HUES64 (cell line): ENCODE measurements around the gene TGFB1. TPM values are rescaled to one million over a fixed set of nuclear protein-coding genes. Genes with fewer than 3 reads are reported as not detected.
A peak's percentile ranks its signal among the peaks of the same experiment; 100 is the strongest.

Experiments used
- H3K27ac ChIP-seq: 2 replicates; pipeline ENCODE4 v1.7.0; 2013; ENCODE audit warnings: low read depth, low read length, inconsistent platforms
- H3K27me3 ChIP-seq: 2 replicates; pipeline ENCODE4 v1.6.1; 2013; ENCODE audit warnings: mild to moderate bottlenecking, low read length; ENCODE audit not compliant: insufficient read depth
- H3K36me3 ChIP-seq: 2 replicates; pipeline ENCODE4 v1.6.1; 2013; ENCODE audit warnings: mild to moderate bottlenecking, low read length; ENCODE audit not compliant: insufficient read depth
- H3K4me1 ChIP-seq: 2 replicates; pipeline ENCODE4 v1.6.1; 2013; ENCODE audit warnings: mild to moderate bottlenecking, low read length, moderate library complexity; ENCODE audit not compliant: insufficient read depth
- H3K4me3 ChIP-seq: 2 replicates; pipeline ENCODE4 v1.5.1; 2013; ENCODE audit warnings: mild to moderate bottlenecking, low read length, moderate library complexity
- H3K9ac ChIP-seq: 2 replicates; pipeline ENCODE4 v1.6.1; 2013; ENCODE audit warnings: mild to moderate bottlenecking, low read depth, low read length
- H3K9me3 ChIP-seq: 2 replicates; pipeline ENCODE4 v1.6.1; 2013; ENCODE audit warnings: low read depth, low read length; ENCODE audit not compliant: insufficient read depth
- WGBS: fragments of 150-250, 120-280 bp; methylation state at CpG from one replicate; pipeline ENCODE4 v1.1.7; 2013; ENCODE audit warnings: missing lambda C conversion rate; 5-methylcytosine and 5-hydroxymethylcytosine counted together
- polyA plus RNA-seq, 2 experiments: library from polyadenylated mRNA; stranded (reverse); fragments of 50-300 nt; gene quantifications; one replicate each; pipeline ENCODE4 v1.2.3, GENCODE V29; 2013

TGFB1 gene
- 14.7 TPM for polyA plus RNA-seq (2013, experiment 1 of 2)
- 15.6 TPM for polyA plus RNA-seq (2013, experiment 2 of 2)

DNA sequence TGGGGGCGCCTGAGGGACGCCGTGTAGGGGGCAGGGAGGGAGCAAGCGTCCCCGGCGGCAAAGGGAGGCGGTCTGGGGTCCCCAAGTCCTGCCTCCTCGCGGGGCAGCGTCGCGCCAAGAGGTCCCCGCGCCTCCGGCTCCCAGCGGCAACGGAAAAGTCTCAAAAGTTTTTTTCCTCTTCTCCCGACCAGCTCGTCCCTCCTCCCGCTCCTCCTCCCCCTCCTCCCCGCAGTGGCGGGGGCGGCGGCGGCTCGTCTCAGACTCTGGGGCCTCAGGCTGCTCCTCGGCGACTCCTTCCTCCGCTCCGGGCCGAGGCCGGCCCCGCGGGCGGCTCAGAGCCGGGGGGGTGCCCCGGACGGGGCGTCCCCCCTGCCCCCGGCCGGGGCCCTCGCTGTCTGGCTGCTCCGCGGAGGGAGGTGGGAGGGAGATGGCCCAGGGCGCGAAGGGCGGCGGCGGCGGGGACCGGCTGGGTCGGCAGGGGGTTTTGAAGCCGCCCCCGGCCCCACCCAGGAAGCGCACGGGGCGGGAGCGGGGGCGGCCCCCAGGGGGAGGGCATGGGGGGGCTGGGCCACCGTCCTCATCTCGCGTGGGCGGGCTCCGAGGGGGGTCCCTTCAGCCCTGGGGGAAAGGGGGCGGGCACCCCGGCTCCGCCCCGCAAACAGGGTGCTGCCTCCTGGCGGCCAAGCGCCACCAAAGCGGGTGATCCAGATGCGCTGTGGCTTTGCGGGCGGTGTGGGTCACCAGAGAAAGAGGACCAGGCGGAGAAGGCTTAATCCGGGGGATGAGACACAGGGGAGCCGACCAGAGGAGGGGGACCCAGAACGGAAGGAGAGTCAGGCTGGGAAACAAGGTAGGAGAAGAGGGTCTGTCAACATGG lies at the start of gene TGFB1:
TGFB1 (minus strand) TSS at position 457 of the 877 bp plus-strand sequence. CDS start 878 bp downstream, outside the sequence.
- peak within 1 kb of the TSS; percentile 65 for H3K4me3 ChIP-seq
- peak within 1 kb of the TSS; percentile 58; the same call in 1 of the 2 replicates for H3K9ac ChIP-seq
- peaks cover 40% of the 10 kb centered on the region for H3K27me3 ChIP-seq
- 1% methylated on average over 78 of the region's 78 CpGs for WGBS
- no peaks in the 10 kb centered on the region for H3K9me3 ChIP-seq
- no peaks in the 10 kb centered on the region for H3K36me3 ChIP-seq
- no peak within 1 kb of the TSS for H3K27ac ChIP-seq
- H3K4me1 ChIP-seq = 0 out of 2 replicates have a peak, but pooled peaks cover 4% of the 10 kb centered on the region

DNA sequence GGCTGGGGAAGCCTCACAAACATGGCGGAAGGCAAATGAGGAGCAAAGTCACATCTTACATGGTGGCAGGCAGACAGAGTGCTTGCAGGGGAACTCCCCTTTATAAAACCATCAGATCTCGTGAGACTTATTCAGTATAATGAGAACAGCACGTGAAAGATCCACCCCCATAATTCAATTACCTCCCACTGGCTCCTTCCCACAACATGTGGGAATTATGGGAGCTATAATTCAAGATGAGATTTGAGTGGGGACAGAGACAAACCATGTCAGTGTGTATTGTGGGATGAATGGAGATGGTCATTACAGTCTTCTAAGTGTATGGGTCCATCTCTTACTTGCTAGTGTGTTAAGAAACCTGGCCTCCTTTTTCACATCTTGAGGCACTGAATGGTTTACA lies 48.3 kb upstream of the TGFB1 start:
- Histone ChIP-seq H3K9me3 (no peaks in the 10 kb centered on the region), H3K4me3 (no peak overlapping the region), H3K4me1 (peaks cover 9% of the 10 kb centered on the region), H3K27ac (no peak overlapping the region), H3K27me3 (no peaks in the 10 kb centered on the region), H3K36me3 (no peaks in the 10 kb centered on the region), H3K9ac (no peak overlapping the region)
- WGBS = 98% methylated on average over 2 of the region's 3 CpGs

DNA sequence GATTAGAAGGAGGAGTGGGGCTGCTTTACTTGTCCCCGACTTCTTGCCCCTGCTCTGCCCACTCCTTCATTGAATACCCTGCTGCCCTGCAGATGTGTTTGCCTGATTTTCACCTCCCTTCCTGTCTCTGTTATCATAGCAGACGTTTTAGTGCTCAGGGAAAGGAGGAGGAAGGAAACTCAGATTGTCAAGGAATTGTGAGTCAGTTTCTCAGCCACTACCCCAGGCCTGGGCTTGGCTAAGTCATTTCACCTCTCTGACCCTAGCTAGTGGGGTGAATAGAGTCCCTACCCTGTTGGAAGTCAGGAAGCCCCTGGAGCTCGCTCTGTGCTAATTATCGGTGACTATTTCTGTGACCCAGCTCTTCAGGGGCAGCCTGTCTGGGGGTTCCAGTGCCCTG lies 47.8 kb upstream of the TGFB1 start:
- Histone ChIP-seq H3K9ac (no peak overlapping the region), H3K27ac (no peak overlapping the region), H3K4me3 (no peak overlapping the region), H3K27me3 (no peaks in the 10 kb centered on the region), H3K36me3 (no peaks in the 10 kb centered on the region), H3K4me1 (peaks cover 9% of the 10 kb centered on the region), H3K9me3 (no peaks in the 10 kb centered on the region)
- WGBS = 93% methylated on average over 4 of the region's 4 CpGs

DNA sequence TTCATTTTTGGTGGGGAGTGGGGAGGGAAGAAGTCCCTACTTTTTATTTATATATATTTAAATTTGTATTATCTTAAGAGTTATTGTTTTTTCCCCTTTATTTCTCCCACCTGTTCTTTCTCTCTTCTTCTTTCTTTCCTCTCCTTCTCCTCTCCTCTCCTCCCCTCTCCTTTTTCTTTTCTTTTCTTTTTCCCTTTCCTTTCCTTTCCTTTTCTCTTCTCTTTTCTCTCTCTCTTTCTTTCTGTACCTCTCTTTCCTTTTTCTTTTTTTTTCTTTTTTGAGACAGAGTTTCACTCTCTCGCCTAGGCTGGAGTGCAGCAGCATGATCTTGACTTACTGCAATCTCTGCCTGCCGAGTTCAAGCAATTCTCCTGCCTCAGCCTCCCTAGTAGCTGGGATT lies 45.8 kb upstream of the TGFB1 start:
- Histone ChIP-seq H3K4me3 (no peak overlapping the region), H3K27ac (no peak overlapping the region), H3K27me3 (no peaks in the 10 kb centered on the region), H3K9me3 (no peaks in the 10 kb centered on the region), H3K4me1 (peaks cover 9% of the 10 kb centered on the region), H3K9ac (no peak overlapping the region), H3K36me3 (no peaks in the 10 kb centered on the region)
- WGBS = 89% methylated on average over 2 of the region's 2 CpGs

DNA sequence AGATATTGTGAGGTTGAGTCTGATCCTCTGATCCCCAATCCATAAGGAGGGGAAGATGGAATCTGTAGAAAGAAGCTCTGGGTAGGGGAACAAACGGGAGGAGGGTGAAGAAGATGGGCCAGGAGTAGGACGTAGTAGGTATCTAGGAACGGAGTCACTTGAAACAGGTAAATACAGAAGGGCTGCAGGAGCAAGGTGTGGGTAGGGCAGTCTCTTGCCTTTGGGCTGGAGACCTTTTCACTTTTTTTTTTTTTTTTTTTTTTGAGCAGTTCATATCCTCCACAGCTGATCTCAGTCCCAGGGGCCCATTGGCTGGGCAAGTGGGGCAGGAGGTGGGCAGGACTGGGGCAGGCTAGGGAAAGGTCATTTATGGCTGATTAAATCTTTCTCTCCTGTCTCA lies 45.4 kb upstream of the TGFB1 start:
- Histone ChIP-seq H3K27ac (no peak overlapping the region), H3K27me3 (no peaks in the 10 kb centered on the region), H3K9ac (0 out of 2 replicates have a peak overlapping the region, but pooled peaks have one; percentile 91), H3K9me3 (no peaks in the 10 kb centered on the region), H3K4me3 (peak overlapping the region; percentile 93), H3K36me3 (no peaks in the 10 kb centered on the region), H3K4me1 (peaks cover 9% of the 10 kb centered on the region)
- 88% methylated on average over 3 of the region's 3 CpGs for WGBS

DNA sequence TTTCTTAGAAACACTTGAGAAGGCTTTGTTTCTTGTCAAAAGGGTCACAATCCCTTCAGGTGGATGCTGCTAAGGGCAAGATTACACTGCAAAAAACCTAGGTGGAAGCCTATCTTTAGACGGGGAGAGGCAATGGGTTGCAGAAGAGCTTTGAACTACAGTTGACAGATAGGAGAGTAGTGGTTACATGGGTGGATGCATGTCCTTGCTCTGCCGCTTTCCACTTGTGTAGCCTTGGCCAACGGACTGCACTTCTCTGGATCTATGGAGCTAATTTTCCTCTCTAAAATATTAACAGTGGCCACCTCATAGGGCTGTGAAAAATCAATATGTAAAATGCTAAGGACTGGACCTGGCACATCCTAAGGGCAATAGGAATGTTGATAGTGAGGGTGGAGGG lies 44.9 kb upstream of the TGFB1 start:
- no peak overlapping the region; the same call in 1 of the 2 replicates for H3K27ac ChIP-seq
- H3K36me3 ChIP-seq = 0 out of 2 replicates have a peak, but pooled peaks cover 2% of the 10 kb centered on the region
- H3K9ac ChIP-seq = peak overlapping the region; percentile 91
- H3K27me3 ChIP-seq = no peaks in the 10 kb centered on the region
- H3K9me3 ChIP-seq = no peaks in the 10 kb centered on the region
- WGBS = 85% methylated on average over 3 of the region's 3 CpGs
- H3K4me1 ChIP-seq = peaks cover 9% of the 10 kb centered on the region
- H3K4me3 ChIP-seq = peak overlapping the region; percentile 93

DNA sequence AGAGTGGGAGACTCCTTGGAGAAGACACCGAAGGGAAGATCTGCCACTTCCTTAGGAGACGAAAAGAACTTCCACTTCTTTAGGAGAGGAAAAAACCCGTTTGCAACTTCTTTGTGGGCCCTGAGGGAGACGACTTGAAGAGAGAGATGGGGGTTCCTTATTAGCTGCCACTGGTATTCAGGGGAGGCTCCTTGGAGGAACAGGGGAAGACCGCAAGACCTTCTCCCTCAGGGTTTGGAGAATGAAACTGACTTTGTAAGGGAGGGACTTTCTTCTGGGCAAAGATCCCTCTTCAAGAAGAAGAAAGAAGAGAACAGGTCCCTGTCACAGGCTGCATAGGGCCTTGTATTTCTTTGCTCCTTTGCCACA lies 44.3 kb upstream of the TGFB1 start:
- peak overlapping the region; percentile 91 for H3K9ac ChIP-seq
- peak overlapping the region; percentile 93 for H3K4me3 ChIP-seq
- 0 out of 2 replicates have a peak, but pooled peaks cover 2% of the 10 kb centered on the region for H3K36me3 ChIP-seq
- H3K27ac ChIP-seq = peak overlapping the region; percentile 93
- no peaks in the 10 kb centered on the region for H3K27me3 ChIP-seq
- 2% methylated on average over 5 of the region's 5 CpGs for WGBS
- peaks cover 9% of the 10 kb centered on the region for H3K4me1 ChIP-seq
- H3K9me3 ChIP-seq = no peaks in the 10 kb centered on the region

DNA sequence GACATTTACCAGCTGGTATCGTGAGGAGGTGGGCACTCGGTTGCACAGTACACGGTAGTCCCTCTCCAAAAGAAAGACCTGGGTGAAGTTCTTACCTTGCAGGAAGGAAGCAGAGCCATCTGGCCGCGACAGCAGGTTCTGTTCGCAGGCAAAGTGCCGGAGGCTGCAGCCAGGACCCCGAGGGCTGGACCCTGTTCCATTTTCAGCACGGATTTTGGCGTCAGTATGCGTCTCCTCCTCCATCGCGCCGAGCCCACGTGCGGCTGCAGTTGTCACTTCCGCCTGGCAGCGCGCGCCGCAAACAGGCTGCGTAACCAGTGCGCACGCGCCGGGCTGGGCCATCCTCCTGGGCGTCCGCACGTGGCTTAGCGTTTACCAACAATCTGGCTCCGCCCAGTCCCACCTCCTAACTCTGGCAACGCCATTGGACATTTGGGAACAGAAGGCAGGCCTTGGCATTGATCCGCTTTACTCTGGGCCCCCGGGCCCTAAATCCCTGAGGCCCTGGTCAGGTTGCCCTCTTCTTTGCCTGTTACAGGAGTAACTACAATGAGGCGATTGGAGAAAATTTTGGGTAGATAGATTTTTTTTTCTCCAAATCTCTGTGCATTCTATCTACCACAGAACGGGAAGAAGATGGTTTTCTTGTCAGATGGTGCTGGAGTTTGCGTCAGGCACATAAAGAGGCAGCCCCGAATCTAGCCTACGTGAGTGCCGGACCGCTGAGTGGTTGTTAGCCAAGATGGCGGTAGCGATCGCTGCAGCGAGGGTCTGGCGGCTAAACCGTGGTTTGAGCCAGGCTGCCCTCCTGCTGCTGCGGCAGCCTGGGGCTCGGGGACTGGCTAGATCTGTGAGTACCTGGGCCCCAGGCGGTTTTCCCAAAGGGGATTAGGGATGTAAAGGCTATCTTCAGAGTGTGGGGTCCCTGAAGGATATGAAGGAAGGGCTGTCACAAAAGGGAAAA lies 43.6 kb upstream of the TGFB1 start, which contains the start of the genes BCKDHA and EXOSC5:
BCKDHA (plus strand) TSS at position 733 of the 964 bp plus-strand sequence; CDS start at position 743, 10 bp downstream.
EXOSC5 (minus strand) TSS at position 274 of the 964 bp plus-strand sequence; CDS start at position 243, 31 bp downstream.
- Histone ChIP-seq H3K4me3 (peak within 1 kb of the TSS; percentile 93), H3K4me1 (peaks cover 9% of the 10 kb centered on the region), H3K27me3 (no peaks in the 10 kb centered on the region), H3K27ac (peak within 1 kb of the TSS; percentile 93), H3K36me3 (0 out of 2 replicates have a peak, but pooled peaks cover 2% of the 10 kb centered on the region), H3K9me3 (no peaks in the 10 kb centered on the region), H3K9ac (peak within 1 kb of the TSS; percentile 91)
- WGBS = under 1% methylated on average over 49 of the region's 50 CpGs

DNA sequence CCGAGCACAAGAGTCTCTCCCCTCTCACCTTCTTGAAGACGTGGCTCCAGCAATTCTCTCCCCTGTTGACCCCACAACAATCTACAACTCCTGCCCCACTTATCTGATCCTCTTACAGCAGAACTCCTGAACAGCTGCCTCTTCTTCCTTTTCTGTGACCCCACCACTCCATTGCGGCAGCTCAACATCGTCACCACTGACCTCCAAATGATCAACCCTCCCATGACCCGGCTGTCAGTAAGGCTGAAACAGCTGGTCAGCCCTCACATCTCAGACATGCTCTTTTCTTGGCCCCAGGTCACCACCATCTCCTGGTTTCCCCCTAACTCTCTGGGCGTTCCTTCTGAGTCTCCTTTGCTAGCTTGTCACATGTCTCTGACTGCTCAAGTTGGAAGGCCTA lies 41.6 kb upstream of the TGFB1 start:
- H3K27me3 ChIP-seq = no peaks in the 10 kb centered on the region
- H3K9ac ChIP-seq = no peak overlapping the region
- peaks cover 20% of the 10 kb centered on the region for H3K36me3 ChIP-seq
- WGBS = 82% methylated on average over 6 of the region's 6 CpGs
- peaks cover 9% of the 10 kb centered on the region for H3K4me1 ChIP-seq
- H3K4me3 ChIP-seq = 0 out of 2 replicates have a peak overlapping the region, but pooled peaks have one; percentile 12
- H3K27ac ChIP-seq = no peak overlapping the region
- no peaks in the 10 kb centered on the region for H3K9me3 ChIP-seq

DNA sequence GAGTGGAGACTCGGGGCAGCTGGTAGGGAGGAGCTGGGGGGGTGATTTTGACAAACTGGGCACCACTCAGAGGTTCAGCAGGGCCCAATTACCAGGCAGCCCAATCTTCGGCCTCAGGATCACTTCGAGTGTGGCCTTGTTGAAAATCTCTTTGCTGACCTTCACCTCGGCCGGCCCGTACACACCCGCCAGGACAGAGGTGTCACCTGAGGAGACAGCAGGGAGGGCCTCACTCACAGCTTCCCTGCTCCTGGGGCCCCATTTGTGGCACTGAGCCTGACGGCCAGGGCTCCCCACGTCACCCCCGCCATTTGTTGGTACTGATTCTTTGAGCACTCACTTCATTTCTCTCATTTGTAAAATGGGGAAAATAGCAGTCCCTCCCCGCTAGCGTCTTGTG lies 39.1 kb upstream of the TGFB1 start:
- H3K4me1 ChIP-seq = no peaks in the 10 kb centered on the region; the same call in 1 of the 2 replicates
- 96% methylated on average over 12 of the region's 12 CpGs for WGBS
- H3K9ac ChIP-seq = no peak overlapping the region
- no peaks in the 10 kb centered on the region for H3K9me3 ChIP-seq
- no peaks in the 10 kb centered on the region for H3K27me3 ChIP-seq
- no peak overlapping the region for H3K27ac ChIP-seq
- H3K4me3 ChIP-seq = no peak overlapping the region
- peaks cover 39% of the 10 kb centered on the region for H3K36me3 ChIP-seq
